ENCODE results near the gene GNG14. TPM values are rescaled to one million over a fixed set of nuclear protein-coding genes. Genes with fewer than 3 reads are reported as not detected.

GNG14 gene
- total RNA-seq, 1 donor from 2014 or later = not detected

GRCh38 chr19:12731337-12731736, 43.5 kb downstream of the GNG14 start:
- CTCF ChIA-PET = interaction anchor here (0.8 kb wide), 1 partner anchor 26 kb away, joined by 3 read pairs; no protein-coding TSS in a partner anchor
- Mint-ChIP-seq H3K27me3 (no peaks in the 10 kb centered on the region), H3K9me3 (no peaks in the 10 kb centered on the region), H3K4me3 (no peak overlapping the region), H3K27ac (no peak overlapping the region), H3K36me3 (ENCODE audit: low read depth) (peaks cover 53% of the 10 kb centered on the region), H3K4me1 (peaks cover 53% of the 10 kb centered on the region)
- POLR2A ChIA-PET = interaction anchor here (1.1 kb wide), 1 partner anchor 9 kb away, joined by 10 read pairs; no protein-coding TSS in a partner anchor
- intact Hi-C loops (cut with micrococcal nuclease) = no loop called here
- no peak for TF ChIP-seq CTCF (IDR thresholded peaks at IDR 0.05)
- DNase-seq (no peak), ATAC-seq (ENCODE audit: low read depth) (no peak)

GRCh38 chr19:12733369-12734214, 45.8 kb downstream of the GNG14 start:
- ATAC-seq (ENCODE audit: low read depth) (no peak), DNase-seq (no peak)
- H3K36me3 Mint-ChIP-seq (ENCODE audit: low read depth) = peaks cover 45% of the 10 kb centered on the region
- H3K9me3 Mint-ChIP-seq = no peaks in the 10 kb centered on the region
- H3K4me3 Mint-ChIP-seq = peak overlapping the region; percentile 95
- H3K4me1 Mint-ChIP-seq = peaks cover 68% of the 10 kb centered on the region
- H3K27ac Mint-ChIP-seq = peak overlapping the region; percentile 98
- no peaks in the 10 kb centered on the region for H3K27me3 Mint-ChIP-seq
- CTCF ChIA-PET = interaction anchor here (0.8 to 2.3 kb wide), 6 partner anchors 11 to 114 kb away, joined by 3 to 14 read pairs (median 5); partner anchors contain the start of gene TNPO2
- POLR2A ChIA-PET = interaction anchor here (0.6 to 6.4 kb wide), 21 partner anchors 11 to 459 kb away, joined by 3 to 121 read pairs (median 3); partner anchors contain the start of genes DHPS, FBXW9, GCDH and JUNB
- no peak for TF ChIP-seq CTCF (IDR thresholded peaks at IDR 0.05)
- intact Hi-C loops (cut with micrococcal nuclease) = loop anchor here (1.0 kb wide), 2 partner anchors 11 to 37 kb away; partner anchors contain the start of gene FBXW9

GRCh38 chr19:12736995-12737834, 49.4 kb downstream of the GNG14 start, which contains the start of gene GET3:
GET3 (plus strand) TSS chr19:12737497; CDS start chr19:12737506, 9 bp downstream.
- TF ChIP-seq CTCF (IDR thresholded peaks at IDR 0.05) = no peak
- peak within 1 kb of the TSS; percentile 99 for H3K4me3 Mint-ChIP-seq
- H3K4me1 Mint-ChIP-seq = peaks cover 40% of the 10 kb centered on the region
- peak within 1 kb of the TSS; percentile 95 for H3K27ac Mint-ChIP-seq
- H3K27me3 Mint-ChIP-seq = no peaks in the 10 kb centered on the region
- DNase-seq (peak; percentile 66), ATAC-seq (ENCODE audit: low read depth) (peak; percentile 79)
- intact Hi-C loops (cut with micrococcal nuclease) = loop anchor here (1.0 kb wide), 2 partner anchors 56 to 69 kb away; partner anchors contain the start of genes DHPS and RNASEH2A
- ChIA-PET CTCF (interaction anchor here (0.8 to 1.6 kb wide), 6 partner anchors 13 to 61 kb away, joined by 3 to 6 read pairs (median 4); no protein-coding TSS in a partner anchor), POLR2A (interaction anchor here (0.5 to 6.4 kb wide), 13 partner anchors 10 to 200 kb away, joined by 3 to 121 read pairs (median 4); partner anchors contain the start of genes DHPS, FARSA, FBXW9 and GCDH)
- H3K36me3 Mint-ChIP-seq (ENCODE audit: low read depth) = peaks cover 37% of the 10 kb centered on the region
- H3K9me3 Mint-ChIP-seq = no peaks in the 10 kb centered on the region

- Mint-ChIP-seq H3K27ac (peak overlapping the region; percentile 95), H3K4me1 (peaks cover 33% of the 10 kb centered on the region), H3K27me3 (no peaks in the 10 kb centered on the region), H3K9me3 (no peaks in the 10 kb centered on the region), H3K4me3 (peak overlapping the region; percentile 99), H3K36me3 (ENCODE audit: low read depth) (peaks cover 37% of the 10 kb centered on the region)
- ChIA-PET POLR2A (interaction anchor here (1.3 to 6.4 kb wide), 4 partner anchors 15 to 200 kb away, joined by 4 to 121 read pairs (median 10); partner anchors contain the start of genes GCDH and TNPO2), CTCF (interaction anchor here (1.0 to 1.6 kb wide), 3 partner anchors 16 to 58 kb away, joined by 3 to 6 read pairs (median 3); no protein-coding TSS in a partner anchor)
- ATAC-seq (ENCODE audit: low read depth) = no peak
- TF ChIP-seq CTCF (IDR thresholded peaks at IDR 0.05) = no peak
- intact Hi-C loops (cut with micrococcal nuclease) = loop anchor here (1.0 kb wide), 2 partner anchors 57 to 68 kb away; partner anchors contain the start of genes DHPS and RNASEH2A
- DNase-seq = no peak
These were observed 50.1 kb downstream of the GNG14 start for GRCh38 chr19:12737835-12738351.

Other genes with a start within 250 kb of the GNG14 start
- 3.5 and 3.6 TPM in 2 replicates for gene ZNF443, start 247.0 kb upstream of the GNG14 start, total RNA-seq
- gene ZNF709, start 203.2 kb upstream of the GNG14 start, total RNA-seq = 4.8 and 6.4 TPM in 2 replicates
- 23.0 and 26.6 TPM in 2 replicates for gene ZNF564, start 136.5 kb upstream of the GNG14 start, total RNA-seq
- gene ZNF490, start 77.2 kb upstream of the GNG14 start, total RNA-seq = 15.6 TPM in 2 replicates
- 37.5 and 46.1 TPM in 2 replicates for gene ZNF791, start 77.1 kb upstream of the GNG14 start, total RNA-seq
- 251 and 291 TPM in 2 replicates for gene MAN2B1, start 21.3 kb upstream of the GNG14 start, total RNA-seq
- gene WDR83, start 21.2 kb upstream of the GNG14 start, total RNA-seq = 17.7 and 20.8 TPM in 2 replicates
- 141 and 160 TPM in 2 replicates for gene DHPS, start 6.1 kb upstream of the GNG14 start, total RNA-seq
- 4.7 and 5.2 TPM in 2 replicates for gene FBXW9, start 8.6 kb downstream of the GNG14 start, total RNA-seq
- 73.9 and 91.5 TPM in 2 replicates for gene TNPO2, start 35.9 kb downstream of the GNG14 start, total RNA-seq
- gene TRIR, start 46.7 kb downstream of the GNG14 start, total RNA-seq = 164 and 183 TPM in 2 replicates
- gene GET3, start 49.5 kb downstream of the GNG14 start, total RNA-seq = 59.6 and 63.5 TPM in 2 replicates
- gene BEST2, start 63.8 kb downstream of the GNG14 start, total RNA-seq = not detected in 2 replicates
- 13.4 and 21.2 TPM in 2 replicates for gene HOOK2, start 87.6 kb downstream of the GNG14 start, total RNA-seq
- gene JUNB, start 103.5 kb downstream of the GNG14 start, total RNA-seq = 127 and 132 TPM in 2 replicates
- gene PRDX2, start 113.8 kb downstream of the GNG14 start, total RNA-seq = 53.1 and 55.6 TPM in 2 replicates
- gene THSD8, start 114.1 kb downstream of the GNG14 start, total RNA-seq = 2.3 and 5.9 TPM in 2 replicates
- 13.4 and 22.1 TPM in 2 replicates for gene RNASEH2A, start 118.6 kb downstream of the GNG14 start, total RNA-seq
- not detected in 2 replicates for gene RTBDN, start 146.6 kb downstream of the GNG14 start, total RNA-seq
- gene MAST1, start 150.5 kb downstream of the GNG14 start, total RNA-seq = 0.20 and 0.66 TPM in 2 replicates
- gene DNASE2, start 193.5 kb downstream of the GNG14 start, total RNA-seq = 26.5 and 27.2 TPM in 2 replicates
- 0.12 TPM in 1 of 2 replicates, not detected in the other for gene KLF1, start 199.2 kb downstream of the GNG14 start, total RNA-seq
- gene GCDH, start 203.2 kb downstream of the GNG14 start, total RNA-seq = 62.3 and 73.9 TPM in 2 replicates
- gene SYCE2, start 231.3 kb downstream of the GNG14 start, total RNA-seq = 0.49 TPM in 1 of 2 replicates, not detected in the other
- gene FARSA, start 245.7 kb downstream of the GNG14 start, total RNA-seq = 76.1 and 76.8 TPM in 2 replicates

All from activated B cell treated with CpG ODN at 0.5 μM for 24 hours (primary cell).